Natural killer cell (primary cell): Measurements from ENCODE around the gene LRRC15. TPM values are rescaled to one million over a fixed set of nuclear protein-coding genes. Genes with fewer than 3 reads are reported as not detected.

Source experiments
- ATAC-seq, 3 donors: fragments of 150-1000 bp in 2 of 3; fragments of 200-7000 bp in 1 of 3; cut with Tn5 transposase; 1 replicate in 1 of 3; 2 replicates in 2 of 3; pipeline ENCODE4 v1.10.0; 2021; ENCODE audit warnings: mild to moderate bottlenecking in 2 of 3, moderate library complexity in 2 of 3
- DNase-seq, 2 donors: peaks; one replicate each; pipeline versions ENCODE4 v3.0.0 to v3.0.0-alpha.2; 2013 to 2021; ENCODE audit warnings: mixed read lengths in 1 of 2
- H3K27ac ChIP-seq: one replicate; pipeline ENCODE4 v1.5.1; 2013; ENCODE audit warnings: mild to moderate bottlenecking, low read length
- H3K27me3 ChIP-seq: one replicate; pipeline ENCODE4 v1.6.1; 2013; ENCODE audit warnings: low read length; ENCODE audit not compliant: control insufficient read depth, insufficient read depth
- H3K36me3 ChIP-seq: one replicate; pipeline ENCODE4 v1.6.1; 2013; ENCODE audit warnings: low read length; ENCODE audit not compliant: control insufficient read depth, insufficient read depth
- H3K4me1 ChIP-seq: one replicate; pipeline ENCODE4 v1.6.1; 2013; ENCODE audit warnings: low read length; ENCODE audit not compliant: control insufficient read depth, insufficient read depth
- H3K4me3 ChIP-seq: one replicate; pipeline ENCODE4 v1.5.1; 2013; ENCODE audit warnings: low read length
- H3K9me3 ChIP-seq: one replicate; pipeline ENCODE4 v1.6.1; 2013; ENCODE audit warnings: low read length; ENCODE audit not compliant: control insufficient read depth, insufficient read depth
- H3K27ac Mint-ChIP-seq, 2 donors: one replicate each; pipeline ENCODE4 v1.8.0; 2022; ENCODE audit warnings: mild to moderate bottlenecking in 2 of 2, mixed read lengths in 2 of 2, moderate library complexity in 1 of 2
- H3K27me3 Mint-ChIP-seq, 2 donors: one replicate each; pipeline ENCODE4 v1.8.0; 2022; ENCODE audit warnings: low read depth in 2 of 2, mixed read lengths in 2 of 2
- H3K36me3 Mint-ChIP-seq: one replicate; pipeline ENCODE4 v1.8.0; 2022; ENCODE audit warnings: mixed read lengths
- H3K4me1 Mint-ChIP-seq, 2 donors: one replicate each; pipeline ENCODE4 v1.8.0; 2022; ENCODE audit warnings: mixed read lengths in 2 of 2
- H3K4me3 Mint-ChIP-seq: one replicate; pipeline ENCODE4 v1.8.0; 2022; ENCODE audit warnings: mild to moderate bottlenecking, moderate library complexity, mixed read lengths
- H3K9me3 Mint-ChIP-seq, 2 donors: one replicate each; pipeline ENCODE4 v1.8.0; 2022; ENCODE audit warnings: mixed read lengths in 2 of 2
- CTCF ChIP-seq: fragments of 200-600 bp; IDR thresholded peaks from one replicate; pipeline ENCODE4 v1.8.0; 2022; ENCODE audit warnings: antibody characterized with exemption
- WGBS: methylation state at CpG from one replicate; pipeline ENCODE4 v1.1.7; 2013; ENCODE audit warnings: missing lambda C conversion rate; ENCODE audit not compliant: insufficient coverage; 5-methylcytosine and 5-hydroxymethylcytosine counted together
- intact Hi-C: fragments of 100-400 bp; cut with micrococcal nuclease; formaldehyde crosslinking; loops from one replicate; pipeline ENCODE4 v1.14.2; 2022
- total RNA-seq, 4 donors: library from RNA; stranded (reverse); fragments of 120-200 nt in 1 of 4; gene quantifications; one replicate each; pipeline versions ENCODE4 v1.2.3 to v1.2.4, GENCODE V29; 2013 to 2022

LRRC15 gene
- total RNA-seq, 3 donors from 2014 or later (not counting 1 experiment from before 2014, with no cell fraction given), result not detected

DNA sequence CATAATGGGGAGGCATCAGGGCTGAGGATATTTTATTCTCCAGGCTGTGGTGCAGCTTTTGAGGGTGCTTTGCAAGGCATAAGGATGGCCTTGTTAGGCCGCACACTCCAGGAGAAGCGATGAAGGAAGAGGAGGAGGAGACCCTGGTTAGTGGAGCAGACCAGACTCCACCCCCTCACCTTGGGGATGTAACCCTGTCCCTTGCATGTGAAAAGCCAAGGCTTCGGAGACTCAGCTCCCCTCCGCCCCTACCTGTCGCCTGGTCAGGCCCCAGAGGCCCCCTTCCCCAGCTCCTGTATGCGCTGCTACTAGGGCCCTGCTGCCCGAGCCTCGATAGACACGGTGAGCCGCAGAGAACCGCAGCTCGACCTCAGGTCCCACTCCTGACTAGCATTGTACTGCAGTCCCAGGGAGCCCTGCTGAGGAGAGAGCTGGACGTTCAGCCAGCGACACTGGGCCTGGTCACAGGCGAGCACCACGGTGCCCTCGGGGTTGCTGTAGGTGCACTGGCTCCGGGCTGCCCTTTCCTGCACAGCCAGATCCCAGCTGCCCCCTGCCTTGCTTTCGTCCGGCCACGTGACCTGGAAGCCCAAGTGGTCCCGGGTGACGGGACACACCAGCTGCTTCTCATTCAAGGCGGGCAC lies 28.7 kb downstream of the LRRC15 start:
- Histone ChIP-seq H3K36me3 (no peaks in the 10 kb centered on the region), H3K4me1 (no peaks in the 10 kb centered on the region), H3K4me3 (no peak overlapping the region), H3K27ac (no peak overlapping the region), H3K27me3 (peaks cover 4% of the 10 kb centered on the region), H3K9me3 (no peaks in the 10 kb centered on the region)
- H3K4me3 Mint-ChIP-seq, result no peak overlapping the region
- no peak overlapping the region for H3K27ac Mint-ChIP-seq
- no peaks in the 10 kb centered on the region for H3K9me3 Mint-ChIP-seq
- intact Hi-C loops, result no loop called here
- WGBS, result 92% methylated on average over 23 of the region's 24 CpGs
- DNase-seq, result no peak
- no peak for ATAC-seq
- peaks cover 24 to 28% of the 10 kb centered on the region in 2 donors for H3K27me3 Mint-ChIP-seq
- no peak for TF ChIP-seq CTCF
- H3K4me1 Mint-ChIP-seq, result no peaks in the 10 kb centered on the region
- no peaks in the 10 kb centered on the region for H3K36me3 Mint-ChIP-seq

DNA sequence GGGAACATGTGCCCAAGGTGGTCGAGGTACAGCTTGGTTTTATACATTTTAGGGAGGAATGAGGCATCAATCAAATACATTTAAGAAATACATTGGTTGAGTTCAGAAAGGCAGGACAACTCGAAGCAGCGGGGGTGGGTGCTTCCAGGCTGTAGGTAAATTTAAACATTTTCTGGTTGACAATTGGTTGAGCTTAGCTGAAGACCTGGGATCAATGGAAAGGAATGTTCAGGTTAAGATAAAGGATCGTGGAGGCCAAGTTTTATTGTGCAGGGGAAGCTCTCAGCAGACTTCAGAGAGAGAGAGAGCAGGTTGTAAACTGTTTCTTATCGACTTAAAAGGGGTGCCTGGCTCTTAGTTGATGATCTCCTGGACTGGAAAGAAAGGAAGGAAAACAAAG lies 29.7 kb downstream of the LRRC15 start:
- H3K27me3 Mint-ChIP-seq, result peaks cover 24 to 28% of the 10 kb centered on the region in 2 donors
- Histone ChIP-seq H3K4me3 (no peak overlapping the region), H3K4me1 (no peaks in the 10 kb centered on the region), H3K9me3 (no peaks in the 10 kb centered on the region), H3K36me3 (no peaks in the 10 kb centered on the region), H3K27me3 (peaks cover 4% of the 10 kb centered on the region), H3K27ac (no peak overlapping the region)
- DNase-seq, result no peak
- no peaks in the 10 kb centered on the region for H3K36me3 Mint-ChIP-seq
- ATAC-seq, result no peak
- H3K9me3 Mint-ChIP-seq, result no peaks in the 10 kb centered on the region
- WGBS, result 60% methylated on average over 5 of the region's 5 CpGs
- no peaks in the 10 kb centered on the region for H3K4me1 Mint-ChIP-seq
- intact Hi-C loops, result loop anchor here (10.0 kb wide), 1 partner anchor 235 kb away; no protein-coding TSS in a partner anchor
- H3K4me3 Mint-ChIP-seq, result no peak overlapping the region
- H3K27ac Mint-ChIP-seq, result no peak overlapping the region
- TF ChIP-seq CTCF, result no peak

DNA sequence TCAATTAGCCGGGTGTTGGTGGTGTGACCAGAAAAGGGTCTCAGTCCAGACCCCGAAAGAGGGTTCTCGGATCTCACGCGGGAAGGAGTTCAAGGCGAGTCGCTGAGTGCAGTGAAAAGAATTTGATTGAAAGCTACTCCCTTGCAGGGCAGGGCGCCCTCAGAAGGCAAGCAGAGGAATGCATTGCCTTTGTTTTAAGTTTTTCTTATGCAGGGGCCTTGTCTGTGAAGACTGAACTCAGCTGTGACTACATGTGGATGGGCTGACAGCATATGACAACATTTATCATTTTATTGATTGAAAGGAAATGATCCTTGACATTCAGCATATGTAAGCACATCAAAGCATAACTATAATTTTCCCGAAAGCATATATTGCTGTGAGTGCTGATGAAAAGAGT lies 30.2 kb downstream of the LRRC15 start:
- no peaks in the 10 kb centered on the region for H3K9me3 Mint-ChIP-seq
- Histone ChIP-seq H3K9me3 (no peaks in the 10 kb centered on the region), H3K4me3 (no peak overlapping the region), H3K36me3 (no peaks in the 10 kb centered on the region), H3K27ac (no peak overlapping the region), H3K4me1 (no peaks in the 10 kb centered on the region), H3K27me3 (peaks cover 4% of the 10 kb centered on the region)
- H3K4me1 Mint-ChIP-seq, result no peaks in the 10 kb centered on the region
- intact Hi-C loops, result loop anchor here (10.0 kb wide), 1 partner anchor 235 kb away; no protein-coding TSS in a partner anchor
- no peak overlapping the region for H3K27ac Mint-ChIP-seq
- no peak overlapping the region for H3K4me3 Mint-ChIP-seq
- no peak for DNase-seq
- no peak for TF ChIP-seq CTCF
- H3K27me3 Mint-ChIP-seq, result peaks cover 24 to 28% of the 10 kb centered on the region in 2 donors
- no peak for ATAC-seq
- H3K36me3 Mint-ChIP-seq, result no peaks in the 10 kb centered on the region
- WGBS, result 83% methylated on average over 8 of the region's 9 CpGs
